WERI-Rb-1 (cell line): ENCODE data around the gene BRAF.

Source experiments
- DNase-seq: peaks from one replicate; pipeline ENCODE4 v3.0.0-alpha.2; 2020
- H3K27ac ChIP-seq: fragments of 250-450 bp; sonication (Bioruptor Pico); 2 replicates; pipeline ENCODE4 v1.5.1; 2020; ENCODE audit warnings: mild to moderate bottlenecking, moderate library complexity
- H3K27me3 ChIP-seq: fragments of 250-450 bp; sonication (Bioruptor Pico); 2 replicates; pipeline ENCODE4 v1.5.1; 2021; ENCODE audit warnings: mild to moderate bottlenecking, low read depth, moderate library complexity; ENCODE audit not compliant: insufficient read depth, severe bottlenecking
- H3K36me3 ChIP-seq: fragments of 250-450 bp; sonication (Bioruptor Pico); 2 replicates; pipeline ENCODE4 v1.5.1; 2020; ENCODE audit warnings: mild to moderate bottlenecking, moderate library complexity
- H3K4me3 ChIP-seq: 2 replicates; pipeline ENCODE4 v1.5.1; 2011; ENCODE audit warnings: low read depth, mild to moderate bottlenecking, control low read depth, low read length
- H3K9me3 ChIP-seq: fragments of 250-450 bp; sonication (Bioruptor Pico); 2 replicates; pipeline ENCODE4 v1.5.1; 2021; ENCODE audit warnings: mild to moderate bottlenecking, moderate library complexity; ENCODE audit not compliant: severe bottlenecking
- CTCF ChIP-seq: IDR thresholded peaks from 2 replicates; pipeline ENCODE4 v1.5.1; 2011; ENCODE audit warnings: low read depth, mild to moderate bottlenecking, control low read depth, inconsistent platforms, low read length

The BRAF gene

GRCh38 chr7:140923358-140924006, 1.2 kb downstream of the BRAF start:
- Histone ChIP-seq H3K27me3 (no peaks in the 10 kb centered on the region), H3K9me3 (no peaks in the 10 kb centered on the region), H3K4me3 (peak overlapping the region; percentile 97), H3K27ac (peak overlapping the region; percentile 98), H3K36me3 (peaks cover 2% of the 10 kb centered on the region; the same call in 1 of the 2 replicates)
- DNase-seq = no peak
- no peak for TF ChIP-seq CTCF

GRCh38 chr7:140922741-140923345, 1.9 kb downstream of the BRAF start:
- H3K36me3 ChIP-seq = peaks cover 2% of the 10 kb centered on the region; the same call in 1 of the 2 replicates
- no peaks in the 10 kb centered on the region for H3K9me3 ChIP-seq
- H3K27me3 ChIP-seq = no peaks in the 10 kb centered on the region
- H3K27ac ChIP-seq = no peak overlapping the region
- no peak for TF ChIP-seq CTCF
- DNase-seq = no peak
- no peak overlapping the region for H3K4me3 ChIP-seq

- H3K27ac ChIP-seq = no peak overlapping the region
Measured at GRCh38 chr7:140920745-140921144, 4.0 kb downstream of the BRAF start.

GRCh38 chr7:140918236-140918635, 6.5 kb downstream of the BRAF start:
- no peak for DNase-seq
- Histone ChIP-seq H3K9me3 (no peaks in the 10 kb centered on the region), H3K27me3 (no peaks in the 10 kb centered on the region), H3K36me3 (no peaks in the 10 kb centered on the region), H3K4me3 (no peak overlapping the region), H3K27ac (no peak overlapping the region)
- no peak for TF ChIP-seq CTCF

More at GRCh38 chr7:140920745-140921144, 4.0 kb downstream of the BRAF start:
- H3K4me3 ChIP-seq = no peak overlapping the region
- no peak for DNase-seq
- peaks cover 2% of the 10 kb centered on the region; the same call in 1 of the 2 replicates for H3K36me3 ChIP-seq
- H3K27me3 ChIP-seq = no peaks in the 10 kb centered on the region
- no peaks in the 10 kb centered on the region for H3K9me3 ChIP-seq
- TF ChIP-seq CTCF = no peak

- Histone ChIP-seq H3K36me3 (no peaks in the 10 kb centered on the region), H3K4me3 (no peak overlapping the region), H3K9me3 (no peaks in the 10 kb centered on the region), H3K27ac (no peak overlapping the region), H3K27me3 (no peaks in the 10 kb centered on the region)
- no peak for DNase-seq
- TF ChIP-seq CTCF = no peak
Measured at GRCh38 chr7:140917258-140917657, 7.5 kb downstream of the BRAF start.
